ENCODE measurements around the gene FRMPD2.

GRCh38 chr10:48233559-48234005 lies 40.9 kb downstream of the FRMPD2 start:
- TF ChIP-seq POLR2AphosphoS5 (IDR thresholded peaks at IDR 0.05; ENCODE audit: low read depth, low read length) (no peak), EZH2 (IDR thresholded peaks at IDR 0.05) (no peak), CEBPB (IDR thresholded peaks at IDR 0.05; ENCODE audit: low read depth) (no peak), CTCF (IDR thresholded peaks at IDR 0.05 in 2 of 3, conservative IDR thresholded peaks at IDR 0.05 in 1 of 3; ENCODE audit: borderline replicate concordance in 1 of 3, insufficient read depth in 1 of 3, low read depth in 2 of 3, low read length in 2 of 3) (0 out of 6 replicates have a peak, but pooled peaks of 1 of the 3 experiments have one; percentile 8), REST (IDR thresholded peaks at IDR 0.05; ENCODE audit: low read depth) (no peak), POLR2A (IDR thresholded peaks at IDR 0.05; ENCODE audit: borderline replicate concordance, extremely low read depth, insufficient read depth, insufficient read length) (no peak), RAD21 (IDR thresholded peaks at IDR 0.05; ENCODE audit: low read depth) (peak; percentile 16; the same call in 1 of the 2 replicates), CBX3 (IDR thresholded peaks at IDR 0.05; ENCODE audit: low read depth) (no peak)
